SK-N-SH (cell line): ENCODE results near the gene MRM2. TPM values are rescaled to one million over a fixed set of nuclear protein-coding genes. Genes with fewer than 3 reads are reported as not detected.
A peak's percentile ranks its signal among the peaks of the same experiment; 100 is the strongest.

Experiments
- CTCF ChIA-PET: fragments of 300-600, 350-600 bp; formaldehyde crosslinking; extraction: SDS; loops from one replicate; lab custom pipeline; 2021; lab: Yijun Ruan, JAX
- POLR2A ChIA-PET: fragments of 350-600 bp; sonication (Branson Sonifier 250); formaldehyde crosslinking; extraction: SDS; loops from one replicate; lab custom pipeline; 2020; ENCODE audit warnings: antibody characterized with exemption, inconsistent platforms; lab: Yijun Ruan, JAX
- DNase-seq: peaks from one replicate; pipeline ENCODE4 v3.0.0; 2012
- H2AFZ ChIP-seq: fragments of 200-600 bp; sonication (generic); 2 replicates; pipeline ENCODE4 v1.8.1; 2016; ENCODE audit warnings: antibody characterized with exemption, mild to moderate bottlenecking, low read depth
- H3F3A ChIP-seq: fragments of 200-600 bp; sonication (generic); replicated peaks from 2 replicates; pipeline ENCODE3; 2016; ENCODE audit warnings: antibody characterized with exemption, mild to moderate bottlenecking; ENCODE audit not compliant: insufficient read depth
- H3K27ac ChIP-seq, 2 experiments: fragments of 200-500 bp in 1 of 2; fragments of 200-600 bp in 1 of 2; sonication (Bioruptor generic) in 1 of 2; sonication (generic), shearing (Covaris generic) in 1 of 2; 2 replicates each; pipeline versions ENCODE4 v1.5.1 to v1.6.1; 2014 to 2016; ENCODE audit warnings: low read depth in 2 of 2, inconsistent platforms in 1 of 2, low read length in 1 of 2, mild to moderate bottlenecking in 1 of 2, mixed read lengths in 1 of 2
- H3K27me3 ChIP-seq: fragments of 200-600 bp; sonication (generic), shearing (Covaris generic); 2 replicates; pipeline ENCODE4 v1.6.1; 2016; ENCODE audit warnings: mixed run types; ENCODE audit not compliant: insufficient read depth
- H3K36me3 ChIP-seq, 2 experiments: fragments of 200-500 bp in 1 of 2; fragments of 200-600 bp in 1 of 2; sonication (Bioruptor generic) in 1 of 2; sonication (generic) in 1 of 2; replicated peaks in 1 of 2; 2 replicates each; pipeline versions ENCODE3 to v1.5.1; 2014 to 2016; ENCODE audit warnings: low read length in 1 of 2, mild to moderate bottlenecking in 1 of 2; ENCODE audit not compliant: insufficient read depth in 2 of 2, control insufficient read depth in 1 of 2
- H3K4me1 ChIP-seq, 2 experiments: fragments of 200-500 bp in 1 of 2; fragments of 200-600 bp in 1 of 2; sonication (Bioruptor generic) in 1 of 2; sonication (generic), shearing (Covaris generic) in 1 of 2; 2 replicates each; pipeline versions ENCODE4 v1.5.1 to v1.6.1; 2014 to 2016; ENCODE audit warnings: low read depth in 1 of 2, low read length in 1 of 2, mixed run types in 1 of 2; ENCODE audit not compliant: insufficient read depth in 2 of 2, control insufficient read depth in 1 of 2
- H3K4me2 ChIP-seq: fragments of 200-600 bp; sonication (generic), shearing (Covaris generic); 2 replicates; pipeline ENCODE4 v1.6.1; 2017; ENCODE audit warnings: mixed run types
- H3K4me3 ChIP-seq, 2 experiments: fragments of 200-500 bp in 1 of 2; fragments of 200-600 bp in 1 of 2; sonication (Bioruptor generic) in 1 of 2; sonication (generic), shearing (Covaris generic) in 1 of 2; 2 replicates each; pipeline versions ENCODE4 v1.5.1 to v1.8.1; 2014 to 2016; ENCODE audit warnings: low read depth in 2 of 2, inconsistent platforms in 1 of 2, low read length in 1 of 2, mild to moderate bottlenecking in 1 of 2, mixed read lengths in 1 of 2, moderate library complexity in 1 of 2
- H3K79me2 ChIP-seq: fragments of 200-600 bp; sonication (generic); 2 replicates; pipeline ENCODE4 v1.8.1; 2017; ENCODE audit warnings: mild to moderate bottlenecking; ENCODE audit not compliant: insufficient read depth
- H3K9ac ChIP-seq: fragments of 200-600 bp; sonication (generic); 2 replicates; pipeline ENCODE4 v1.6.1; 2017; ENCODE audit warnings: mixed run types
- H3K9me2 ChIP-seq: fragments of 200-600 bp; sonication (generic); 2 replicates; pipeline ENCODE4 v1.6.1; 2017; ENCODE audit warnings: mixed run types
- H3K9me3 ChIP-seq: fragments of 200-600 bp; sonication (generic); 2 replicates; pipeline ENCODE4 v1.6.1; 2017; ENCODE audit warnings: mixed run types, mild to moderate bottlenecking, moderate library complexity
- H4K20me1 ChIP-seq: fragments of 200-600 bp; sonication (generic); 2 replicates; pipeline ENCODE4 v1.6.1; 2017; ENCODE audit warnings: mild to moderate bottlenecking, mixed run types; ENCODE audit not compliant: insufficient read depth
- CHD2 ChIP-seq: fragments of 150-350 bp; IDR thresholded peaks from 2 replicates; pipeline ENCODE4 v1.6.1; 2018; ENCODE audit warnings: low read length; ENCODE audit not compliant: partially characterized antibody
- ELF1 ChIP-seq: IDR thresholded peaks from 2 replicates; pipeline ENCODE4 v1.4.0; 2012
- EP300 ChIP-seq, 2 experiments: IDR thresholded peaks; 2 replicates each; pipeline versions ENCODE4 v1.4.0 to v1.6.1; 2012; ENCODE audit warnings: borderline replicate concordance in 1 of 2, low read depth in 1 of 2, low read length in 1 of 2
- EZH2phosphoT487 ChIP-seq: fragments of 200-600 bp; sonication (generic); IDR thresholded peaks from 2 replicates; pipeline ENCODE4 v1.6.1; 2017; ENCODE audit warnings: low read depth, mixed run types, mild to moderate bottlenecking, antibody characterized with exemption, moderate library complexity, borderline replicate concordance
- FOSL2 ChIP-seq: IDR thresholded peaks from 2 replicates; pipeline ENCODE4 v1.4.0; 2012; ENCODE audit warnings: low read depth, mild to moderate bottlenecking, moderate library complexity, borderline replicate concordance
- FOXJ3 ChIP-seq: sonication (generic); formaldehyde crosslinking; IDR thresholded peaks from 2 replicates; pipeline ENCODE4 v1.5.1; 2020; ENCODE audit warnings: mild to moderate bottlenecking, missing genetic modification reagents
- FOXM1 ChIP-seq: IDR thresholded peaks from 2 replicates; pipeline ENCODE4 v1.4.0; 2012; ENCODE audit warnings: low read depth, mild to moderate bottlenecking
- GABPA ChIP-seq: IDR thresholded peaks from 2 replicates; pipeline ENCODE4 v1.4.0; 2012; ENCODE audit warnings: low read depth, mild to moderate bottlenecking
- JUND ChIP-seq: IDR thresholded peaks from 2 replicates; pipeline ENCODE4 v1.4.0; 2012
- MEF2A ChIP-seq: IDR thresholded peaks from 2 replicates; pipeline ENCODE4 v1.4.0; 2012; ENCODE audit warnings: low read depth, borderline replicate concordance
- MXI1 ChIP-seq: IDR thresholded peaks from 2 replicates; pipeline ENCODE4 v1.6.1; 2012; ENCODE audit warnings: mild to moderate bottlenecking, low read depth, low read length, improper control_type of control experiment
- NFIC ChIP-seq: IDR thresholded peaks from 2 replicates; pipeline ENCODE4 v1.4.0; 2012; ENCODE audit warnings: borderline replicate concordance
- NRF1 ChIP-seq: IDR thresholded peaks from 2 replicates; pipeline ENCODE4 v1.6.1; 2012; ENCODE audit warnings: low read depth, mild to moderate bottlenecking, low read length
- RAD21 ChIP-seq: IDR thresholded peaks from 2 replicates; pipeline ENCODE4 v1.6.1; 2012; ENCODE audit warnings: mild to moderate bottlenecking, low read length
- RCOR1 ChIP-seq: fragments of 150-350 bp; IDR thresholded peaks from 2 replicates; pipeline ENCODE4 v1.6.1; 2017; ENCODE audit warnings: antibody characterized with exemption, low read length
- RFX5 ChIP-seq: IDR thresholded peaks from 2 replicates; pipeline ENCODE4 v1.6.1; 2012; ENCODE audit warnings: mild to moderate bottlenecking, improper control_type of control experiment, low read length
- RXRA ChIP-seq: IDR thresholded peaks from 2 replicates; pipeline ENCODE4 v1.4.0; 2012; ENCODE audit warnings: low read depth, mild to moderate bottlenecking, borderline replicate concordance
- SIN3A ChIP-seq: IDR thresholded peaks from 2 replicates; pipeline ENCODE4 v1.6.1; 2012; ENCODE audit warnings: low read depth, mild to moderate bottlenecking, low read length, moderate library complexity, borderline replicate concordance
- SMC3 ChIP-seq: IDR thresholded peaks from 2 replicates; pipeline ENCODE4 v1.6.1; 2012; ENCODE audit warnings: low read depth, low read length, improper control_type of control experiment
- TCF12 ChIP-seq: IDR thresholded peaks from 2 replicates; pipeline ENCODE4 v1.4.0; 2012
- TEAD4 ChIP-seq: IDR thresholded peaks from 2 replicates; pipeline ENCODE4 v1.4.0; 2012; ENCODE audit warnings: mild to moderate bottlenecking, borderline replicate concordance; ENCODE audit not compliant: insufficient read depth
- WGBS: methylation state at CpG from one replicate; pipeline ENCODE4 v1.1.6; 2017; ENCODE audit warnings: low lambda C conversion rate; 5-methylcytosine and 5-hydroxymethylcytosine counted together
- polyA plus RNA-seq, 3 experiments: library from polyadenylated mRNA; depleted of rRNA; stranded (reverse); fragments of >200 nt; gene quantifications; 2 replicates each; pipeline ENCODE4 v1.2.3, GENCODE V29; 2012
- TF ChIP-seq, protein P1 (sequence below): IDR thresholded peaks from 2 replicates; pipeline ENCODE4 v1.4.0; 2012; ENCODE audit warnings: low read depth
- TF ChIP-seq, protein P2 (sequence below): IDR thresholded peaks from 2 replicates; pipeline ENCODE4 v1.6.1; 2012; ENCODE audit warnings: mild to moderate bottlenecking, low read depth, low read length, moderate library complexity
- TF ChIP-seq, protein P3 (sequence below): IDR thresholded peaks from 2 replicates; pipeline ENCODE4; 2012
- TF ChIP-seq, protein P4 (sequence below): IDR thresholded peaks from 2 replicates; pipeline ENCODE4 v1.4.0; 2012; ENCODE audit warnings: low read depth, borderline replicate concordance
- TF ChIP-seq, protein P5 (sequence below): IDR thresholded peaks from 2 replicates; pipeline ENCODE4 v1.4.0; 2012; ENCODE audit warnings: low read depth, borderline replicate concordance

MRM2 gene
- polyA plus RNA-seq, 1 of the 3 experiments (the other 2 are of a cell fraction) = 30.7 TPM

DNA sequence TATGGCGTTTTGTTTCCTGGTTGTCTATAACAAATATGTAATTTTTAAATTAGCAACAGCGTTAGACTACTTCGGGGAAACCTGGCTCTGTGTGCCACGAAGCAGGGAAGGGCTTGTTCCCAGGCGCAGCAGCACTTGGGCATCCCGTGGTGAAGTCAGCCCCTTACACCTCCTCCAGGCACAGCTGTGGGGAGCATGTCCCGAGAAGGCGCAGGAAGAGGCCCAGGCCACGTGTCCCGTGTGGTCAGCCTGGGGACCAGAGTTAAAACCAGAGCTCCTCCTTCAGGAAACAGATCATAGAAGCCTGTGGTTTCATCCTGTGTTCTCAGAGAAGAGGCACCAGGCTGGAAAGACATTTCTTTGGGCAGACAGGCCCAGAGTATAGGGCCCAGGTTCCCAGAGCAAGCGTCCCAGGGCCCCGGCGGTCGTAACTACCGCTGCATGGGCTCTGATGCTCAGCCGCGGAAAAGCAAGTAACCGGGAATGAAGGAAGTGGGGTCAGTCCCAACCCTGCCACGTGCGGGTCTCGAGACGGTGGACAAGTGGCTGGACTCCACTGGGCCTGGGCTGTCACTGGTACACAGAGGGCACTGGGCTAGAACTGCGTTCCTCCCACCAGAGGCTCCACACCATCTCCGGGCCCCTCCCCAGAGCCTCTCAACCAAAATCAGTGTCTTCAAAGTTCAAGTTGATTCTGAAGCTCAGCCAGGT, 7.1 kb upstream of the MRM2 start:
- Histone ChIP-seq H3K4me2 (peak overlapping the region; percentile 66), H3K79me2 (peaks cover under 1% of the 10 kb centered on the region; the same call in 1 of the 2 replicates), H2AFZ (peak overlapping the region; percentile 64), H3K4me3 (peak overlapping the region in 1 of 2 experiments; percentile 20; a peak in 2 of 4 replicates), H3K9me2 (no peaks in the 10 kb centered on the region), H3F3A (peaks cover 32% of the 10 kb centered on the region), H3K36me3 (peaks cover 0 to 6% of the 10 kb centered on the region in 2 experiments), H3K27ac (peak overlapping the region; percentile 73 to 98), H3K4me1 (peaks cover 5 to 16% of the 10 kb centered on the region in 2 experiments; a peak in 3 of 4 replicates), H3K9me3 (no peaks in the 10 kb centered on the region), H4K20me1 (no peaks in the 10 kb centered on the region), H3K27me3 (no peaks in the 10 kb centered on the region), H3K9ac (peak overlapping the region; percentile 65)
- WGBS = 67% methylated on average over 21 of the region's 24 CpGs
- peak; percentile 61 for DNase-seq
- POLR2A ChIA-PET = interaction anchor here (1.0 to 1.1 kb wide), 2 partner anchors 34 to 106 kb away, joined by 3 to 4 read pairs; no protein-coding TSS in a partner anchor
- CTCF ChIA-PET = interaction anchor here (0.7 to 2.5 kb wide), 4 partner anchors 10 to 99 kb away, joined by 3 to 23 read pairs (median 6); no protein-coding TSS in a partner anchor
- TF ChIP-seq, protein P1, sequence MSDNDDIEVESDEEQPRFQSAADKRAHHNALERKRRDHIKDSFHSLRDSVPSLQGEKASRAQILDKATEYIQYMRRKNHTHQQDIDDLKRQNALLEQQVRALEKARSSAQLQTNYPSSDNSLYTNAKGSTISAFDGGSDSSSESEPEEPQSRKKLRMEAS = peak; percentile 100
- TF ChIP-seq SMC3 (no peak), MEF2A (no peak), RFX5 (no peak), RXRA (no peak), FOXM1 (no peak), SIN3A (peak; percentile 82; the same call in 1 of the 2 replicates), FOSL2 (no peak), JUND (no peak), TCF12 (peak; percentile 81), TEAD4 (0 out of 2 replicates have a peak, but pooled peaks have one; percentile 18), CHD2 (no peak), NRF1 (peak; percentile 60), RCOR1 (no peak), EP300 (IDR thresholded peaks at IDR 0.05; ENCODE audit: borderline replicate concordance in 1 of 2, low read depth in 1 of 2, low read length in 1 of 2) (no peak), EZH2phosphoT487 (no peak), FOXJ3 (CRISPR knock-in tag) (no peak), GABPA (peak; percentile 58), NFIC (no peak; the same call in 1 of the 2 replicates), MXI1 (no peak), ELF1 (no peak; the same call in 1 of the 2 replicates), RAD21 (peak; percentile 23; the same call in 1 of the 2 replicates)
- TF ChIP-seq, protein P2, sequence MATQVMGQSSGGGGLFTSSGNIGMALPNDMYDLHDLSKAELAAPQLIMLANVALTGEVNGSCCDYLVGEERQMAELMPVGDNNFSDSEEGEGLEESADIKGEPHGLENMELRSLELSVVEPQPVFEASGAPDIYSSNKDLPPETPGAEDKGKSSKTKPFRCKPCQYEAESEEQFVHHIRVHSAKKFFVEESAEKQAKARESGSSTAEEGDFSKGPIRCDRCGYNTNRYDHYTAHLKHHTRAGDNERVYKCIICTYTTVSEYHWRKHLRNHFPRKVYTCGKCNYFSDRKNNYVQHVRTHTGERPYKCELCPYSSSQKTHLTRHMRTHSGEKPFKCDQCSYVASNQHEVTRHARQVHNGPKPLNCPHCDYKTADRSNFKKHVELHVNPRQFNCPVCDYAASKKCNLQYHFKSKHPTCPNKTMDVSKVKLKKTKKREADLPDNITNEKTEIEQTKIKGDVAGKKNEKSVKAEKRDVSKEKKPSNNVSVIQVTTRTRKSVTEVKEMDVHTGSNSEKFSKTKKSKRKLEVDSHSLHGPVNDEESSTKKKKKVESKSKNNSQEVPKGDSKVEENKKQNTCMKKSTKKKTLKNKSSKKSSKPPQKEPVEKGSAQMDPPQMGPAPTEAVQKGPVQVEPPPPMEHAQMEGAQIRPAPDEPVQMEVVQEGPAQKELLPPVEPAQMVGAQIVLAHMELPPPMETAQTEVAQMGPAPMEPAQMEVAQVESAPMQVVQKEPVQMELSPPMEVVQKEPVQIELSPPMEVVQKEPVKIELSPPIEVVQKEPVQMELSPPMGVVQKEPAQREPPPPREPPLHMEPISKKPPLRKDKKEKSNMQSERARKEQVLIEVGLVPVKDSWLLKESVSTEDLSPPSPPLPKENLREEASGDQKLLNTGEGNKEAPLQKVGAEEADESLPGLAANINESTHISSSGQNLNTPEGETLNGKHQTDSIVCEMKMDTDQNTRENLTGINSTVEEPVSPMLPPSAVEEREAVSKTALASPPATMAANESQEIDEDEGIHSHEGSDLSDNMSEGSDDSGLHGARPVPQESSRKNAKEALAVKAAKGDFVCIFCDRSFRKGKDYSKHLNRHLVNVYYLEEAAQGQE = no peak
- TF ChIP-seq, protein P3, sequence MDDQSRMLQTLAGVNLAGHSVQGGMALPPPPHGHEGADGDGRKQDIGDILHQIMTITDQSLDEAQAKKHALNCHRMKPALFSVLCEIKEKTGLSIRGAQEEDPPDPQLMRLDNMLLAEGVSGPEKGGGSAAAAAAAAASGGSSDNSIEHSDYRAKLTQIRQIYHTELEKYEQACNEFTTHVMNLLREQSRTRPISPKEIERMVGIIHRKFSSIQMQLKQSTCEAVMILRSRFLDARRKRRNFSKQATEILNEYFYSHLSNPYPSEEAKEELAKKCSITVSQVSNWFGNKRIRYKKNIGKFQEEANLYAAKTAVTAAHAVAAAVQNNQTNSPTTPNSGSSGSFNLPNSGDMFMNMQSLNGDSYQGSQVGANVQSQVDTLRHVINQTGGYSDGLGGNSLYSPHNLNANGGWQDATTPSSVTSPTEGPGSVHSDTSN = peak; percentile 35; the same call in 1 of the 2 replicates
- TF ChIP-seq, protein P4, sequence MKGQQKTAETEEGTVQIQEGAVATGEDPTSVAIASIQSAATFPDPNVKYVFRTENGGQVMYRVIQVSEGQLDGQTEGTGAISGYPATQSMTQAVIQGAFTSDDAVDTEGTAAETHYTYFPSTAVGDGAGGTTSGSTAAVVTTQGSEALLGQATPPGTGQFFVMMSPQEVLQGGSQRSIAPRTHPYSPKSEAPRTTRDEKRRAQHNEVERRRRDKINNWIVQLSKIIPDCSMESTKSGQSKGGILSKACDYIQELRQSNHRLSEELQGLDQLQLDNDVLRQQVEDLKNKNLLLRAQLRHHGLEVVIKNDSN = peak; percentile 94
- TF ChIP-seq, protein P5, sequence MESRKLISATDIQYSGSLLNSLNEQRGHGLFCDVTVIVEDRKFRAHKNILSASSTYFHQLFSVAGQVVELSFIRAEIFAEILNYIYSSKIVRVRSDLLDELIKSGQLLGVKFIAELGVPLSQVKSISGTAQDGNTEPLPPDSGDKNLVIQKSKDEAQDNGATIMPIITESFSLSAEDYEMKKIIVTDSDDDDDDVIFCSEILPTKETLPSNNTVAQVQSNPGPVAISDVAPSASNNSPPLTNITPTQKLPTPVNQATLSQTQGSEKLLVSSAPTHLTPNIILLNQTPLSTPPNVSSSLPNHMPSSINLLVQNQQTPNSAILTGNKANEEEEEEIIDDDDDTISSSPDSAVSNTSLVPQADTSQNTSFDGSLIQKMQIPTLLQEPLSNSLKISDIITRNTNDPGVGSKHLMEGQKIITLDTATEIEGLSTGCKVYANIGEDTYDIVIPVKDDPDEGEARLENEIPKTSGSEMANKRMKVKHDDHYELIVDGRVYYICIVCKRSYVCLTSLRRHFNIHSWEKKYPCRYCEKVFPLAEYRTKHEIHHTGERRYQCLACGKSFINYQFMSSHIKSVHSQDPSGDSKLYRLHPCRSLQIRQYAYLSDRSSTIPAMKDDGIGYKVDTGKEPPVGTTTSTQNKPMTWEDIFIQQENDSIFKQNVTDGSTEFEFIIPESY = peak; percentile 46; the same call in 1 of the 2 replicates
